A549 (cell line): ENCODE data around the gene DCLK1. TPM values are rescaled to one million over a fixed set of nuclear protein-coding genes. Genes with fewer than 3 reads are reported as not detected.

ENCODE experiments used
- ATAC-seq, 2 experiments: fragments of 200-7000 bp in 1 of 2; fragments of >200 bp in 1 of 2; cut with Nextera tagmentation in 1 of 2; cut with Tn5 transposase in 1 of 2; 3 replicates each; pipeline versions ENCODE4 v1.8.0 to v1.9.1; 2018 to 2020; ENCODE audit warnings: mild to moderate bottlenecking in 1 of 2, moderate library complexity in 1 of 2
- CTCF ChIA-PET: fragments of 300-600 bp; sonication (Branson Sonifier 250); formaldehyde crosslinking; extraction: SDS; loops from one replicate; lab custom pipeline; 2021; ENCODE audit warnings: antibody characterized with exemption, inconsistent platforms; lab: Yijun Ruan, JAX
- POLR2A ChIA-PET: fragments of 350-600 bp; formaldehyde crosslinking; extraction: SDS; loops from one replicate; lab custom pipeline; 2021; ENCODE audit warnings: antibody characterized with exemption, inconsistent platforms; lab: Yijun Ruan, JAX
- DNase-seq, 2 experiments: peaks; one replicate each; pipeline versions ENCODE4 v3.0.0 to v3.0.0-alpha.2; 2011 to 2016; ENCODE audit warnings: low read depth in 1 of 2, low spot score in 1 of 2
- FAIRE-seq: peaks from 2 replicates; lab custom pipeline; 2011; peaks lifted over from hg19 to GRCh38; lab: Jason Lieb, UNC
- H3K27ac ChIP-seq, 2 experiments: fragments of >200 bp; sonication (Bioruptor Twin); formaldehyde crosslinking; 3 replicates each; pipeline ENCODE4 v1.5.1; 2016 to 2017
- H3K4me1 ChIP-seq: fragments of >200 bp; sonication (Bioruptor Twin); formaldehyde crosslinking; 3 replicates; pipeline ENCODE4 v1.6.1; 2016
- H3K4me2 ChIP-seq: fragments of >200 bp; sonication (Bioruptor Twin); formaldehyde crosslinking; 3 replicates; pipeline ENCODE4 v1.6.1; 2016
- H3K4me3 ChIP-seq: fragments of >200 bp; sonication (Bioruptor Twin); formaldehyde crosslinking; 3 replicates; pipeline ENCODE4 v1.5.1; 2016
- H3K9me3 ChIP-seq: fragments of >200 bp; sonication (Bioruptor Twin); formaldehyde crosslinking; 3 replicates; pipeline ENCODE4 v1.6.1; 2016
- BCL3 ChIP-seq: fragments of >200 bp; sonication (Bioruptor Twin); formaldehyde crosslinking; IDR thresholded peaks from 3 replicates; pipeline ENCODE4 v1.6.1; 2016
- CBX8 ChIP-seq: fragments of 200-600 bp; sonication (generic); IDR thresholded peaks from 2 replicates; pipeline ENCODE4 v1.6.1; 2016
- CEBPB ChIP-seq, 2 experiments: fragments of >200 bp in 1 of 2; sonication (Bioruptor Twin) in 1 of 2; formaldehyde crosslinking in 1 of 2; IDR thresholded peaks; 2 replicates each; pipeline ENCODE4 v1.6.1; 2012 to 2016
- E2F6 ChIP-seq: IDR thresholded peaks from 2 replicates; pipeline ENCODE4 v1.6.1; 2012; ENCODE audit warnings: low read depth, borderline replicate concordance
- EHMT2 ChIP-seq: fragments of 200-600 bp; sonication (generic); IDR thresholded peaks from 2 replicates; pipeline ENCODE4 v1.6.1; 2016; ENCODE audit warnings: antibody characterized with exemption, low read depth, mild to moderate bottlenecking, moderate library complexity
- ESRRA ChIP-seq: fragments of 150-350 bp; IDR thresholded peaks from 2 replicates; pipeline ENCODE4 v1.6.1; 2014; ENCODE audit warnings: mild to moderate bottlenecking, low read length, borderline replicate concordance
- FOSL2 ChIP-seq, 2 experiments: fragments of 450-650 bp in 1 of 2; fragments of >200 bp in 1 of 2; sonication (Bioruptor Twin) in 1 of 2; formaldehyde crosslinking; IDR thresholded peaks; 2 replicates each; pipeline versions ENCODE4 v1.5.0 to v1.6.1; 2016 to 2020; ENCODE audit warnings: mild to moderate bottlenecking in 1 of 2, moderate library complexity in 1 of 2
- GATA3 ChIP-seq: IDR thresholded peaks from 2 replicates; pipeline ENCODE4 v1.6.1; 2012; ENCODE audit warnings: borderline replicate concordance
- HDAC2 ChIP-seq: fragments of 200-600 bp; sonication (generic); IDR thresholded peaks from 2 replicates; pipeline ENCODE4 v1.6.1; 2016
- HMGXB4 ChIP-seq: fragments of 250-450 bp; sonication (Bioruptor Pico); IDR thresholded peaks from 2 replicates; pipeline ENCODE4 v1.5.0; 2021; ENCODE audit warnings: mild to moderate bottlenecking, moderate library complexity, borderline replicate concordance
- HOXA7 ChIP-seq: fragments of 250-450 bp; sonication (Bioruptor Pico); IDR thresholded peaks from 2 replicates; pipeline ENCODE4 v1.5.0; 2020; ENCODE audit warnings: mild to moderate bottlenecking, moderate library complexity
- HOXB13 ChIP-seq: fragments of 250-450 bp; sonication (Bioruptor Pico); IDR thresholded peaks from 2 replicates; pipeline ENCODE4 v1.5.0; 2020; ENCODE audit warnings: low read depth, mild to moderate bottlenecking, moderate library complexity
- HOXB5 ChIP-seq: fragments of 250-450 bp; sonication (Bioruptor Pico); IDR thresholded peaks from 2 replicates; pipeline ENCODE4 v1.5.0; 2020; ENCODE audit warnings: mild to moderate bottlenecking, moderate library complexity
- KDM1A ChIP-seq: fragments of 200-600 bp; sonication (generic); IDR thresholded peaks from 2 replicates; pipeline ENCODE4 v1.6.1; 2016; ENCODE audit warnings: low read depth, mild to moderate bottlenecking
- MAFK ChIP-seq: fragments of 450-650 bp; IDR thresholded peaks from 2 replicates; pipeline ENCODE4 v1.6.1; 2014; ENCODE audit not compliant: partially characterized antibody
- MYC ChIP-seq: IDR thresholded peaks from 2 replicates; pipeline ENCODE4 v1.6.1; 2012; ENCODE audit warnings: mild to moderate bottlenecking, inconsistent platforms, low read length, improper control_type of control experiment, borderline replicate concordance
- NFE2L2 ChIP-seq: fragments of 150-350 bp; conservative IDR thresholded peaks from 2 replicates; pipeline ENCODE4 v1.6.1; 2014; ENCODE audit warnings: low read length
- POLR2AphosphoS2 ChIP-seq: conservative IDR thresholded peaks from 2 replicates; pipeline ENCODE4 v1.6.1; 2012; ENCODE audit warnings: low read length, improper control_type of control experiment, inconsistent platforms
- SMC3 ChIP-seq: fragments of >200 bp; sonication (Bioruptor Twin); formaldehyde crosslinking; IDR thresholded peaks from 3 replicates; pipeline ENCODE4 v1.6.1; 2018; ENCODE audit warnings: inconsistent platforms
- SREBF2 ChIP-seq: fragments of 450-650 bp; IDR thresholded peaks from 2 replicates; pipeline ENCODE4 v1.6.1; 2014; ENCODE audit warnings: mild to moderate bottlenecking, moderate library complexity
- WGBS: methylation state at CpG from one replicate; pipeline ENCODE4 v1.1.6; 2017; ENCODE audit errors: missing lambda C conversion rate; 5-methylcytosine and 5-hydroxymethylcytosine counted together
- polyA plus RNA-seq, 4 experiments: library from polyadenylated mRNA; depleted of rRNA in 3 of 4; stranded (reverse); fragments of >200 nt; fragmentation: RNase III in 1 of 4; extraction: RNeasy Plus Mini Kit Qiagen cat#74134 plus additional on column Dnase treatment in 1 of 4; gene quantifications; 2 replicates in 3 of 4; 3 replicates in 1 of 4; pipeline ENCODE4 v1.2.3, GENCODE V29; 2011 to 2017
- TF ChIP-seq, protein P1 (sequence below): fragments of >200 bp; sonication (Bioruptor Twin); formaldehyde crosslinking; IDR thresholded peaks from 3 replicates; pipeline ENCODE4 v1.5.1; 2016
- TF ChIP-seq, protein P2 (sequence below): fragments of 250-450 bp; sonication (Bioruptor Pico); IDR thresholded peaks from 2 replicates; pipeline ENCODE4 v1.5.0; 2020; ENCODE audit warnings: low read depth, mild to moderate bottlenecking, moderate library complexity
- TF ChIP-seq, protein P3 (sequence below): IDR thresholded peaks from 2 replicates; pipeline ENCODE4 v1.6.1; 2012

The DCLK1 gene
- polyA plus RNA-seq, 2 of the 4 experiments (the other 2 are of a cell fraction) = 0.13 to 0.21 TPM

- TF ChIP-seq HMGXB4 (CRISPR knock-in tag) (no peak), HOXB13 (CRISPR knock-in tag) (no peak), KDM1A (no peak), E2F6 (no peak), CBX8 (no peak), HOXB5 (CRISPR knock-in tag) (no peak), HOXA7 (CRISPR knock-in tag) (no peak), MAFK (no peak), SMC3 (no peak), FOSL2 (IDR thresholded peaks at IDR 0.05) (no peak), FOSL2 (CRISPR knock-in tag; IDR thresholded peaks at IDR 0.05) (no peak), POLR2AphosphoS2 (no peak)
Observed at GRCh38 chr13:35882722-35883497, 248.3 kb downstream of the DCLK1 start (continued).

DNA sequence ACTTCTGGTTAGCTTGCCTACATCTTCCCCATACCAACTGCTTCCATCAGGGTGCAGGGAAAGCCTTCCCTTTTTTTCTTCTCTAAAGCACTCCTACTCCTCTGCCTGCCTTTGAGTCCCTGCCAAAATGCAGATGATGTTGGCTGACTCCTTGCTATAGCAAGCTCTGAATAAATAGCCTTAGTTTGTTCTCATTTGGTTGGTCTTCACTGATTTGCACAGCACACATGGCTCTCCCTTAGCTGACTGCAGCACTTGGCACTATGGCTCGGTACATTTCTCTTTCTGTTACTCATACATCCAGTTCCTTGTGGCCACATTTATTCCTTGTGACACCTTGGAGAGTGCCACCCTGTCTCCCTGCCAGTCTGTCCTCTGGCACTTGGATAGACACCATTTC, 249.8 kb downstream of the DCLK1 start:
- Histone ChIP-seq H3K4me3 (no peak overlapping the region), H3K27ac (no peak overlapping the region), H3K9me3 (no peaks in the 10 kb centered on the region), H3K4me2 (no peak overlapping the region), H3K4me1 (no peaks in the 10 kb centered on the region)
- CTCF ChIA-PET = no interaction called here
- DNase-seq (no peak), FAIRE-seq (no peak), ATAC-seq (no peak)
- TF ChIP-seq, protein P1, sequence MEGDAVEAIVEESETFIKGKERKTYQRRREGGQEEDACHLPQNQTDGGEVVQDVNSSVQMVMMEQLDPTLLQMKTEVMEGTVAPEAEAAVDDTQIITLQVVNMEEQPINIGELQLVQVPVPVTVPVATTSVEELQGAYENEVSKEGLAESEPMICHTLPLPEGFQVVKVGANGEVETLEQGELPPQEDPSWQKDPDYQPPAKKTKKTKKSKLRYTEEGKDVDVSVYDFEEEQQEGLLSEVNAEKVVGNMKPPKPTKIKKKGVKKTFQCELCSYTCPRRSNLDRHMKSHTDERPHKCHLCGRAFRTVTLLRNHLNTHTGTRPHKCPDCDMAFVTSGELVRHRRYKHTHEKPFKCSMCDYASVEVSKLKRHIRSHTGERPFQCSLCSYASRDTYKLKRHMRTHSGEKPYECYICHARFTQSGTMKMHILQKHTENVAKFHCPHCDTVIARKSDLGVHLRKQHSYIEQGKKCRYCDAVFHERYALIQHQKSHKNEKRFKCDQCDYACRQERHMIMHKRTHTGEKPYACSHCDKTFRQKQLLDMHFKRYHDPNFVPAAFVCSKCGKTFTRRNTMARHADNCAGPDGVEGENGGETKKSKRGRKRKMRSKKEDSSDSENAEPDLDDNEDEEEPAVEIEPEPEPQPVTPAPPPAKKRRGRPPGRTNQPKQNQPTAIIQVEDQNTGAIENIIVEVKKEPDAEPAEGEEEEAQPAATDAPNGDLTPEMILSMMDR = no peak
- TF ChIP-seq SREBF2 (no peak), HOXB5 (CRISPR knock-in tag) (no peak), CEBPB (IDR thresholded peaks at IDR 0.05) (no peak), MYC (no peak), HMGXB4 (CRISPR knock-in tag) (no peak), HOXA7 (CRISPR knock-in tag) (no peak), HOXB13 (CRISPR knock-in tag) (no peak), GATA3 (no peak), EHMT2 (no peak), BCL3 (no peak), ESRRA (no peak), HDAC2 (no peak), NFE2L2 (no peak), POLR2AphosphoS2 (no peak)
- TF ChIP-seq, protein P2, sequence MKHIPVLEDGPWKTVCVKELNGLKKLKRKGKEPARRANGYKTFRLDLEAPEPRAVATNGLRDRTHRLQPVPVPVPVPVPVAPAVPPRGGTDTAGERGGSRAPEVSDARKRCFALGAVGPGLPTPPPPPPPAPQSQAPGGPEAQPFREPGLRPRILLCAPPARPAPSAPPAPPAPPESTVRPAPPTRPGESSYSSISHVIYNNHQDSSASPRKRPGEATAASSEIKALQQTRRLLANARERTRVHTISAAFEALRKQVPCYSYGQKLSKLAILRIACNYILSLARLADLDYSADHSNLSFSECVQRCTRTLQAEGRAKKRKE (CRISPR knock-in tag) = no peak
- TF ChIP-seq, protein P3, sequence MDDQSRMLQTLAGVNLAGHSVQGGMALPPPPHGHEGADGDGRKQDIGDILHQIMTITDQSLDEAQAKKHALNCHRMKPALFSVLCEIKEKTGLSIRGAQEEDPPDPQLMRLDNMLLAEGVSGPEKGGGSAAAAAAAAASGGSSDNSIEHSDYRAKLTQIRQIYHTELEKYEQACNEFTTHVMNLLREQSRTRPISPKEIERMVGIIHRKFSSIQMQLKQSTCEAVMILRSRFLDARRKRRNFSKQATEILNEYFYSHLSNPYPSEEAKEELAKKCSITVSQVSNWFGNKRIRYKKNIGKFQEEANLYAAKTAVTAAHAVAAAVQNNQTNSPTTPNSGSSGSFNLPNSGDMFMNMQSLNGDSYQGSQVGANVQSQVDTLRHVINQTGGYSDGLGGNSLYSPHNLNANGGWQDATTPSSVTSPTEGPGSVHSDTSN = no peak
- POLR2A ChIA-PET = no interaction called here
- 44% methylated on average over 1 of the region's 1 CpG for WGBS
